ENCODE results near the gene STK40.

DNA sequence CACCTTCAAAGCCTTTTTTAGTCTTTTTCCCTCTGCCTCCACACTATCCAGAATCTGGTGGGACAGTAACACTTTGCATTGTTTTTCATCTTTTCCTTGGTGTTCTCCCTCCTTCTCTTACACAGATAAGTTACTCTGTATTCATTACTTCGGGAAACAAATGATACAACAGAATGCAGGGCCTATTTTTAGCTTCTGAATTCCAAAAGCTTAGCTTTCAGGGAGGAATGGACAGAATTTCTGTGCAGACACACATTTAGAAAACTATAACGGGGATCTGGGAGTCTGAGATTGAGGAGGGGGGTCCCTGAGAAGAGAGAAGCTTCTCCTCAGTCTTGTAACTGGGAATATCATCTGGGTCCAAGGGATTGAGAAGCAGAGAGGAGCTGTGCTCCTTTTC lies 3.5 kb upstream of the STK40 start:
- TF ChIP-seq, protein P1, sequence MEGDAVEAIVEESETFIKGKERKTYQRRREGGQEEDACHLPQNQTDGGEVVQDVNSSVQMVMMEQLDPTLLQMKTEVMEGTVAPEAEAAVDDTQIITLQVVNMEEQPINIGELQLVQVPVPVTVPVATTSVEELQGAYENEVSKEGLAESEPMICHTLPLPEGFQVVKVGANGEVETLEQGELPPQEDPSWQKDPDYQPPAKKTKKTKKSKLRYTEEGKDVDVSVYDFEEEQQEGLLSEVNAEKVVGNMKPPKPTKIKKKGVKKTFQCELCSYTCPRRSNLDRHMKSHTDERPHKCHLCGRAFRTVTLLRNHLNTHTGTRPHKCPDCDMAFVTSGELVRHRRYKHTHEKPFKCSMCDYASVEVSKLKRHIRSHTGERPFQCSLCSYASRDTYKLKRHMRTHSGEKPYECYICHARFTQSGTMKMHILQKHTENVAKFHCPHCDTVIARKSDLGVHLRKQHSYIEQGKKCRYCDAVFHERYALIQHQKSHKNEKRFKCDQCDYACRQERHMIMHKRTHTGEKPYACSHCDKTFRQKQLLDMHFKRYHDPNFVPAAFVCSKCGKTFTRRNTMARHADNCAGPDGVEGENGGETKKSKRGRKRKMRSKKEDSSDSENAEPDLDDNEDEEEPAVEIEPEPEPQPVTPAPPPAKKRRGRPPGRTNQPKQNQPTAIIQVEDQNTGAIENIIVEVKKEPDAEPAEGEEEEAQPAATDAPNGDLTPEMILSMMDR (IDR thresholded peaks at IDR 0.05) = no peak
- TF ChIP-seq POLR2A (IDR thresholded peaks at IDR 0.05) = no peak
